Measurements from ENCODE around the gene SLAMF9. TPM values are rescaled to one million over a fixed set of nuclear protein-coding genes. Genes with fewer than 3 reads are reported as not detected.
A peak's percentile ranks its signal among the peaks of the same experiment; 100 is the strongest.

SLAMF9 gene
- polyA plus RNA-seq, 2 of the 4 experiments (the other 2 are of a cell fraction) = 0.22 to 0.25 TPM

DNA sequence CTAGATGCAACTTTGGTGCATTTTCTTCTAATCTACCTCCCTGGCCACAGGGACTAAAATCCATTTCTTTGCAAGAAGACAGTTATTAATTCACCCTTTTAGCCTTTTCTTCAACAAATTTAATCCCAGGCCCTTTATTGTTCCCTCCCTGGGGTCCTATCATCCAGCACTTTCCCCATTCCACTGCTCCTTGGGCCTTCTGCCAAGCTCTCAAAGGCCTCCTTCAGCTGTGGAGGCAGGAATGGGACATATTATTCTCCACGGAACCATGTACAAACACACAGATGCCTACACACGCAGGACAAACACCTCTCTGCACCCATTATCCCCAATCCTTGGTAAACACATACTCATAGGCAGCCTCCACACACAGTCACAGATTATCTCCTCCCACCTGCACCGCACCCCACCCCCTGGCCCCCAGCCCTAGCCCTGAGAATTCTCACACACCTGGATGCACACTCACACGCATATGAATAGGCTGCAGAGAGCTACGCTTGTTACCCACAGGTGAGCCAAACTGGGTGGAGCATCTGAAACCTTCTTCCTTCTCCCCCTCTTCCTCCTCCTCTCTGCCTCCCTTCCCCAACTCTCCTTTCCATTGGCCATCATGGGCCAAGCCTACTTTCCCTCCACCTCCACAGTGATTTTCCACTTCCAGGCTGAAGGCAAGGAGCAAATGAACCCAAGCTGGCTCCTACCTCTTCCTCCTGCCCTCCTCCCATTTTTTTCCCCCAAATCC is 40.4 kb downstream of the SLAMF9 start:
- POLR2A ChIA-PET = interaction anchor here (1.7 kb wide), 1 partner anchor 10 kb away, joined by 5 read pairs; no protein-coding TSS in a partner anchor
- Histone ChIP-seq H3K4me3 (no peak overlapping the region), H3K9me3 (no peaks in the 10 kb centered on the region), H3K4me2 (peak overlapping the region; percentile 66), H3K4me1 (peaks cover 81% of the 10 kb centered on the region), H3K27ac (peak overlapping the region; percentile 26 to 80; a peak in 5 of 6 replicates)
- ATAC-seq (no peak), DNase-seq (ENCODE audit: low read depth in 1 of 2, low spot score in 1 of 2) (peak in 1 of 2 experiments; percentile 30), FAIRE-seq (no peak)
- TF ChIP-seq FOSB (CRISPR knock-in tag; IDR thresholded peaks at IDR 0.05) (peak; percentile 73; the same call in 1 of the 2 replicates), POLR2AphosphoS2 (conservative IDR thresholded peaks at IDR 0.05; ENCODE audit: low read length) (no peak), TFCP2L1 (CRISPR knock-in tag; IDR thresholded peaks at IDR 0.05) (peak; percentile 24; the same call in 1 of the 2 replicates)
- CTCF ChIA-PET = interaction anchor here (1.1 to 1.4 kb wide), 4 partner anchors 11 to 115 kb away, joined by 4 to 9 read pairs (median 5); partner anchors contain the start of gene TAGLN2
- 91% methylated on average over 5 of the region's 5 CpGs for WGBS (ENCODE audit: missing lambda C conversion rate)

- POLR2A ChIA-PET = interaction anchor here (0.7 to 1.3 kb wide), 2 partner anchors 12 to 14 kb away, joined by 4 to 5 read pairs; partner anchors contain the start of gene TAGLN2
- Histone ChIP-seq H3K4me2 (no peak overlapping the region), H3K4me3 (no peak overlapping the region), H3K27ac (peak overlapping the region in 1 of 2 experiments; percentile 67; a peak in 2 of 6 replicates), H3K9me3 (no peaks in the 10 kb centered on the region), H3K4me1 (peaks cover 60% of the 10 kb centered on the region)
- CTCF ChIA-PET = interaction anchor here (0.8 to 1.2 kb wide), 4 partner anchors 14 to 75 kb away, joined by 3 to 5 read pairs (median 3); no protein-coding TSS in a partner anchor
- ATAC-seq (no peak), FAIRE-seq (no peak), DNase-seq (ENCODE audit: low read depth in 1 of 2, low spot score in 1 of 2) (no peak)
- WGBS (ENCODE audit: missing lambda C conversion rate) = 88% methylated on average over 6 of the region's 6 CpGs
- TF ChIP-seq KDM5A (IDR thresholded peaks at IDR 0.05) (no peak), EHF (CRISPR knock-in tag; IDR thresholded peaks at IDR 0.05) (no peak), FOSB (CRISPR knock-in tag; IDR thresholded peaks at IDR 0.05) (no peak), RFX5 (IDR thresholded peaks at IDR 0.05) (no peak), RNF2 (IDR thresholded peaks at IDR 0.05; ENCODE audit: borderline replicate concordance, low read depth) (no peak), POLR2AphosphoS2 (conservative IDR thresholded peaks at IDR 0.05; ENCODE audit: low read length) (no peak; the same call in 1 of the 2 replicates), ZNF302 (CRISPR knock-in tag; IDR thresholded peaks at IDR 0.05) (no peak), MAFK (IDR thresholded peaks at IDR 0.05; ENCODE audit: partially characterized antibody) (no peak), CHD4 (IDR thresholded peaks at IDR 0.05; ENCODE audit: borderline replicate concordance) (no peak), ZC3H11A (IDR thresholded peaks at IDR 0.05) (no peak)
Measured at GRCh38 chr1:159911326-159912070, 42.5 kb downstream of the SLAMF9 start.

GRCh38 chr1:159908031-159908940 is 45.8 kb downstream of the SLAMF9 start:
- H3K27ac ChIP-seq = peak overlapping the region in 1 of 2 experiments; percentile 41; a peak in 1 of 6 replicates
- peaks cover 29% of the 10 kb centered on the region for H3K4me1 ChIP-seq
- no peak for DNase-seq (ENCODE audit: low read depth in 1 of 2, low spot score in 1 of 2)
- FAIRE-seq = no peak
- 83% methylated on average over 9 of the region's 9 CpGs for WGBS (ENCODE audit: missing lambda C conversion rate)
- POLR2A ChIA-PET = interaction anchor here (0.5 kb wide), 1 partner anchor 362 kb away, joined by 4 read pairs; no protein-coding TSS in a partner anchor
- H3K4me3 ChIP-seq = no peak overlapping the region
- TF ChIP-seq POLR2A (IDR thresholded peaks at IDR 0.05; ENCODE audit: low read length) (no peak), CBX8 (IDR thresholded peaks at IDR 0.05) (no peak), PBX3 (IDR thresholded peaks at IDR 0.05) (no peak), CHD4 (IDR thresholded peaks at IDR 0.05; ENCODE audit: borderline replicate concordance) (no peak), EP300 (IDR thresholded peaks at IDR 0.05) (no peak), EHF (CRISPR knock-in tag; IDR thresholded peaks at IDR 0.05) (no peak), BHLHE40 (IDR thresholded peaks at IDR 0.05; ENCODE audit: low read depth, low read length) (no peak), ZSCAN20 (CRISPR knock-in tag; IDR thresholded peaks at IDR 0.05) (no peak), PHF8 (IDR thresholded peaks at IDR 0.05; ENCODE audit: borderline replicate concordance, low read depth) (no peak), JUN (IDR thresholded peaks at IDR 0.05) (no peak)
- TF ChIP-seq, protein P1, sequence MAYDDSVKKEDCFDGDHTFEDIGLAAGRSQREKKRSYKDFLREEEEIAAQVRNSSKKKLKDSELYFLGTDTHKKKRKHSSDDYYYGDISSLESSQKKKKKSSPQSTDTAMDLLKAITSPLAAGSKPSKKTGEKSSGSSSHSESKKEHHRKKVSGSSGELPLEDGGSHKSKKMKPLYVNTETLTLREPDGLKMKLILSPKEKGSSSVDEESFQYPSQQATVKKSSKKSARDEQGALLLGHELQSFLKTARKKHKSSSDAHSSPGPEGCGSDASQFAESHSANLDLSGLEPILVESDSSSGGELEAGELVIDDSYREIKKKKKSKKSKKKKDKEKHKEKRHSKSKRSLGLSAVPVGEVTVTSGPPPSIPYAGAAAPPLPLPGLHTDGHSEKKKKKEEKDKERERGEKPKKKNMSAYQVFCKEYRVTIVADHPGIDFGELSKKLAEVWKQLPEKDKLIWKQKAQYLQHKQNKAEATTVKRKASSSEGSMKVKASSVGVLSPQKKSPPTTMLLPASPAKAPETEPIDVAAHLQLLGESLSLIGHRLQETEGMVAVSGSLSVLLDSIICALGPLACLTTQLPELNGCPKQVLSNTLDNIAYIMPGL (CRISPR knock-in tag; IDR thresholded peaks at IDR 0.05; ENCODE audit: borderline replicate concordance) = no peak
- TF ChIP-seq, protein P2, sequence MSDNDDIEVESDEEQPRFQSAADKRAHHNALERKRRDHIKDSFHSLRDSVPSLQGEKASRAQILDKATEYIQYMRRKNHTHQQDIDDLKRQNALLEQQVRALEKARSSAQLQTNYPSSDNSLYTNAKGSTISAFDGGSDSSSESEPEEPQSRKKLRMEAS (IDR thresholded peaks at IDR 0.05) = no peak
- CTCF ChIA-PET = interaction anchor here (0.8 to 1.2 kb wide), 4 partner anchors 13 to 110 kb away, joined by 3 to 6 read pairs (median 4); no protein-coding TSS in a partner anchor
- no peak overlapping the region for H3K4me2 ChIP-seq
- no peak for ATAC-seq
- H3K9me3 ChIP-seq = no peaks in the 10 kb centered on the region

All from A549 (cell line).